Stimulated activated CD8-positive, alpha-beta memory T cell treated with anti-CD3 and anti-CD28 coated beads, Interleukin-2, amount 100 ng/mL, for 48 hours (primary cell): ENCODE results near the gene IFT57.

Experiments
- DNase-seq, 2 donors: peaks; one replicate each; pipeline ENCODE4 v3.0.0-alpha.2; 2020; ENCODE audit warnings: low read depth in 2 of 2

IFT57 gene

DNA sequence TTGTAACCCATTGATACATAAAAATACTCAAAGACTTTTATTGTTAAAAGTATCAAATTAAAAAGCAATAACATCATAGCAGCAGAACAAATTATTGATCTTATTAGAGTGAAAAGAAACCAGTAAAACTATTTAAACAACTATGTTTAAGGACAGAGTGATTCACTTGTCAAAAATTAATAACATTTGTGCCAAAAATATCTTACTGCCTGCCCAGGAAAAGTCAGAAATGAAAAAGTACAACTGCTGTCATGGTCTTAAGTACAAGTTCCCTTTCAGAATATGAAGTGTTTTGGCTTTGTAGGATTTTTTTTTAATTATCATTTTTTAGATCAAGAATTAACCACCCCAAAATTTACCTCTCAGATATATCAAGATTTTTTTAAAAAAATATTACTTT is 3.4 kb downstream of the IFT57 start:
- DNase-seq, result no peak

DNA sequence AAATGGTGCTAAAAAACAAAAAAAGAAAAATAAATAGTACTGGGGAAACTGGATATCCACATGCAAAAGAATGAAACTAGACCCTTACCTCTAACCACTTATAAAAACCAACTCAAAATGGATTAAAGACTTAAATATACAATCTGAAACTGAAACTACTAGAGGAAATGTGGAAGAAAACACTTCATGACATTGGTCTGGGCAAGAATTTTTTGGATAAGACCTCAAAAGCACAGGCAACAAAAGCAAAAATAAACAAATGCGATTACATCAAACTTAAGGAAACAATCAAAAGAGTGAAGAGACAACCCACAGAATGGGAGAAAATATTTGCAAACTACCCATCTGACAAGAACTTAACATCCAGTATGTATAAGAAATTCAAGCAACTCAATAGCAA is 6.4 kb downstream of the IFT57 start:
- DNase-seq, result no peak

DNA sequence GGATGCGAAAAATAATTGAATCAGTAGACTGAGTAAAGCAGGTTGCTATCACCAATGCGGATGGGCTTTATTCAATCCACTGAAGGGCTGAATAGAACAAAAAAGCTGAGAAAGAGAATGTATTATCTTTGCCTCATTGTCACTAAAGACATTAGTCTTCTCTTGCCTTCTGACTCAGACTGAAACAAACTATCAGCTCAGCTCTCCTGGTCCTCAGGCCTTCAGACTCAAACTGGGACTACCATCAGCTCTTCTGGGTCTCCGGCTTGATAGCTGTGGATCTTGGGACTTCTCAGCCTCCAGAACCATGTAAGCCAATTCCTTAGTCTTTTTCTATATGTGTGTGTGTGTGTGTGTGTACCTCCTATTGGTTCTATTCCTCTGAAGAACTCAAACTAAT is 12.6 kb downstream of the IFT57 start:
- no peak for DNase-seq

DNA sequence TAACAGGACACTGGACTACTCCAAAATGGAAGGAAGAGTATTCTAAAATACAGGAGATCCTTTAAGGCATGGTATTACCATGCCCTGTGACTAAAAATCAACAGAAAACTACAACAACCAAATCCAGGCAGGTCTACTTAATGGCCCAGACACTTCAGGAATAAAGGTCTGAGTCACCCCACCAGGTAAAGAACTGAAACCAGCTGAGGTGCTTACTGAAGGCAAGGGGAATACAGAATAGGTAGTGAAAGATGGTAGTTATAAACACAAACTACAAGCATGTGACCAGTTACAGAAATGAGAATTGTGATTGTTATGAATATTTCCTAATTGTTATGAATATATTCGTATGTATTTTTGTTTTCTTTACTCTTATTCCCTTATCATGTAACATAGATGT is 13.4 kb downstream of the IFT57 start:
- no peak for DNase-seq

DNA sequence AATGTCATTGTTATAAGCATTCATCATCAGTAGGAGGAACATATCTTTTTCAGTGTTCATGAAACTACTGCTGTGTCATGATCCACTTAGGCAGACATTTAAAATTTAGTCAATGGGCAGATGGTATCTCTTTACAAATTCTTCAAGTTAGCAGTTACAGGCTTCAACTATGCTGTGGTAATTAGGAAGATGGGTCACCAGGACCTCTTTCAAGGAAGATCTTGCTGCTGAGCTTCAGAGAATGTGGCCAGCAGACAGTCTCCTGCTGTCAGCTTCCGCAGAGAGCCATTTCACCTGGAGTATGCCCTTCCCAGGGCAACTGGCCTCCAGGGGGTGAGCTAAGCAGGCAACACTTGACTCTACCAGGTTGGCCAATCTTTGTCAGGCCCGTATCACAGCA is 19.4 kb downstream of the IFT57 start:
- no peak for DNase-seq

DNA sequence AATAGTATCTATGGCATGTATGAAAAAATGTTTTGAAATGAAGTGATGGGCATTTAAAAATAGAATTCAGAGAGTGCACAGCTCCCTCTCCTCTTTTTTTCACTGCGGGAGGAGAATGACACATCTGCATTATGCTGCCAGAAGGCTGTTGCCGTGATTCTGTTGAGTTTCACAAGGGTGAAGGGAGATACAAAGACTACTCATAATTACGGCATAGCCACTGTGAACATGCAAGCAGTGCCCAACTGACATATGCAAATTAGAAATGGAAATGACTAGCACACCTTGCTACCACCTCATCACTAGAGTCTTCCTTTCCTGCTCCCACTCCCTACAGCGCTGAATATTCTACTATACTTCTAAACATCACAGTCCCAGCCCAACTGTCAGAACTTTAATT is 20.1 kb downstream of the IFT57 start:
- no peak for DNase-seq

DNA sequence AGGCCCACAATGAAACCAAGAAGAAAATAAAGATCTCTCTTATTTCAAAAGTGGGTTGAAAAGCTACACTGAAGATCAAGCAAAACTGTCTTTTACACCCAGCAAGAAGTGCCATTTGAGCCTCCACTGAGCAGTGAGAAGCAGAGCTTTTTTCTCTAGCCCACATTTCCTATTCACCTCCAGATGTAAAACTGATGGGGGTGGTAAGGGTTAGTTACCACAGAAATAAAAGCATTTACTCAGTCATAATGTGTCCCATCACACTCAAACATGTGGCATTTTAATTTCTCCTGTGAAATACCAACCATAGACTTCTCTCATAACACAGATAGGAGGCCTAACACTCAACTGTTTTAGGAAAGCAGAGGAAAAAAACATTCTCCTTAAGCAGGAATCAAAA is 21.0 kb downstream of the IFT57 start:
- DNase-seq, result no peak

DNA sequence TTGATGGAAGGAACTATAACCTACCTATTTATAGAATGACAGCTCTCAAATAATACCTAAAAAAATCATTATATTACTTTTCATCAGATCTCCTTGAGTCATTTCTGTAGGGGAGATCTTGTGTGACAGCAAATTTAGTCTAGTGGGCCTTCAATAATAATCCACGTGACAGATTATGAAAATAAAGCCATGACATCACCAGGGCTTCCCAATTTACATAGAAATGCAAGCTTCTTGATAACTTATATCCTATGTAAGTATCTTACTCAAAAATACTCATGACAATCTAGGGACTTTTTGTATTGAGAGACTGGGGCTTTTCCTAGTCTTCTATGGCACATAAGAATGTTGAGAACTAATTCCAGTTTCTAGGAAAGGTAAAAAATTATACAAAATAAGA is 21.6 kb downstream of the IFT57 start:
- no peak for DNase-seq

DNA sequence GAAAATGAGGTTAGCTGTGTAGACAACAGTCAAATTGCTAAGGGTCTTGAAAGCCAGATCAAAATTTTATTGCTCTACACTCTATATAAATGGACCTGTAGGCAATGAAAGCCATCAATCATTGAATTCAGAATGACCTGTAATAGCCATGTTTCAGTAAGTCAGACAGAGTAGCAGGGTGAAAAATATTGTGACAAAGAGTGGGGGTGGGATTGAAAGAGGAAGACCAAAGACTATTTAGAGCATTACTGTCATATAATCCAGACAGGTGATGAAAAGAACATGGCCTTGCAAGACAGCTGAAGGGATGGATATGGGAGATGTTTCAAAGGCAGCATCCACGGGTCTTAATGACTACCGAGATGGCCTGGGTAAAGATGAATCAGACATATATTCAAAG is 22.2 kb downstream of the IFT57 start:
- DNase-seq, result no peak

DNA sequence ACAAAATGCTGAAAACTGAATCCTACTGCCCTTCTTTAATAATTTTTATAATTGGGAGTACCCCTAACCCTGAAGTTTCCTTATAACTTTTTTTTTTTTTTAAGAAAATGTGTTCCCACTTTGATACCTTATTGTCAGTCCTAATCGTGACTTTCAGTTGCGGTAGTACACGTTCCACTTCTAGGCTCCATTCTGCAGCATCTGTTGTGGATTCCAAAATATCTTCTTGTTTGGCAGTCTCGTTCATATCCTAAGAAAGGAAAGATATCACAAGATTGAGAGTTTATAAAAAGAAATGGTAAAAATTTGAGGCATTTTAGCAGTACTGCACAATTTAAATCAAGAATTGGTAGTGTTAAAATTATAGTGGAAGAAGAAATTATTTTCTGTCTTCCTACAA is 30.8 kb downstream of the IFT57 start:
- no peak for DNase-seq

DNA sequence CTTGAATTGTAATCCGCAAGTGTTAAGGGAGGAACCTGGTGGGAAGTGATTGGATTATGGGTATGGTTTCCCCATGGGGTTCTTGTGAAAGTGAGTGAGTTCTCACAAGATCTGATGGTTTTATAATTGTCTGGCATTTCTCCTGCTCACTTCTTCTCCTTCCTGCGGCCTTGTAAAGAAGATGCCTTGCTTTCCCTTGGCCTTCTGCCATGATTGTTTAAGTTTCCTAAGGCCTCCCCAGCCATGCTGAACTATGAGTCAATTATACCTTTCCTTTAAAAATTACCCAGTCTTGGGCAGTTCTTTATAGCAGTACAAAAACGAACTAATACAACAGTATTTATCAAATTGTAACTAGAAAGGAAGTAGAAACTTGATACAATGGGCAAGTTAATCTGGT is 31.9 kb downstream of the IFT57 start:
- DNase-seq, result no peak

DNA sequence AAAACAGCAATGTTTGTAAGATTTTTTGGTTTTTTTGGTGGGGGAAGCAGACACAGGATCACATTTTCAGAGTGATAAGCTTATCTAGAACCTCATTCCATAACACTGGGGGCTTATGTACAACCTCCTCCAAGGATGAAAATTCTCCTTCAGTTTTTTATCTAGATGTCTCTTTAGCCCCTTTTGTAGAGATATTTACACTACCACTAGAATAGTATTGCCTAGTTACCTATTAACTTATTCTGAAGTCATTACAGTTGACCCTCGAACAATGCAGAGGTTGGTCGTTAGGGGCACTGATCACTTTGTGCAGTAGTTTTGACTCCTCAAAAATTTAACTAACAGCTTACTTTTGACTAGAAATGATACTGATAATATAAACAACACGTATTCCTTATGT is 32.8 kb downstream of the IFT57 start:
- DNase-seq, result no peak

DNA sequence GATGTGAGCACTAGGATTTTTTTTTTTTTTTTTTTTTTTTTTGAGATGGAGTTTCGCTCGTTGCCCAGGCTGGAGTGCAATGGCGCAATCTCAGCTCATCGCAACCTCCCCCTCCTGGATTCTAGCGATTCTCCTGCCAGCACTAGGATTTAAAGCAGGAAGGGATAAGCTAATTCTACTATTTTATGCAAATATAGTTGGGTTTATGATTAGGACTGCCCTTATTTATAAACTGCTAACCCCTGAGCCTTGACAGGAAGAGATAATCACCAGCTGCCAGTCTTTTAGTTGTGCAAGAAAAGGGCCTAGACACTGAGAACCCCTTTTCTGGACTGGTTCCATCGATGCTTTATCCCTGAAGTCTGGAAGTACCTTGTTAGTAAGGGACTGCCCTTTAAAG is 36.7 kb downstream of the IFT57 start:
- DNase-seq, result no peak

DNA sequence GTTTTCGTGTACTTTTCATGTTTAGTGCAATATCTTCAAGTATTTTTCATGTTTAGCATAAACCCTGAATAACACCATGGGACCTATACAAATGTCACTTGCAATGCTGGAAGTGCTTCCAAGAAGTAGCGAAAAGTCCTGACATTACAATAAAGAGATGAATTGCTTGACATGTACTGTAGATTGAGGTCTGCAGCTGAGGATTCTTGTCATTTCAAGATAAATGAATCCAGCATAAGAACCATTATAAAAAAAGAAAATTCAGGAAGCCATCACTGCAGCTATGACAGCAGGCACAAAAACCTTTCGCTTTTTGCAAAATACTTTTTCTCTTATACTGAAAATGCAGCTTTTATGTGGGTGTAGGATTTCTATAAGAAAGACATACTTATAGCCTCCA is 37.4 kb downstream of the IFT57 start:
- no peak for DNase-seq

DNA sequence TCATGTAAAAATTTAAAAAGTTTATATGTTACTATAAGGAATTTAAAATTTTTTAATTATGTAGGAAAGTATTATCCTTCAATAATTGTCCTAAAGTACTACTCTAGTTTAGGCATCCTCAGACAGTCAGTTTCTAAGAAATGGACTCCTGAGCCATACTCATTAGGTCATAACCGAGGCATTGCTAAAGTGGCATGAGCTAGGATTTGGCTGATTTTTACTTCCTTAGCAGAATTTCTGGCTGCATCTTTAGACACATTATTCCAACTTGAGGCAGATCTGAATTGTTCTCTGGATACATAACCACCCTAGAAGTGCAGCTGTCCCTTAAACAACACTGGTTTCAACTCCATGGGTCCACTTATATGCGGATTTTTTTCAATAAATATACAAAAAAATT is 38.3 kb downstream of the IFT57 start:
- no peak for DNase-seq

DNA sequence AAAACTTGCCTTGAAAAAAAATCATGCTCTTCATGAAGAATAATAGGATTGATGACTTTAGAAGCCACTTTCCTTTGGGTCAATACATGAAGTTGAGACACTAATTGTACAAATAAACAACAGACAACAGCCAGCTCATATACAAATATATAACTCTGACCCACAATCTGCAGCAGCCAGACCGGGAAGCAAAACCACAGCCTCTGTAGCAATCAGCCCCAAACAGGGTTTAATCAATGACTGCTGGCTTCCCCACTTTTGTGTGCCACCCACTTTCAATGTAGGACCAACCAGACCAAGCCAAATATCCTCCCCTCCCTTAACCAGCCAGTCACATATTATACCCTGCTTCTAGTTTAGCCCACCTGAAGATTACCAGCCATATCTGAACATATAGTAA is 39.0 kb downstream of the IFT57 start:
- DNase-seq, result no peak

DNA sequence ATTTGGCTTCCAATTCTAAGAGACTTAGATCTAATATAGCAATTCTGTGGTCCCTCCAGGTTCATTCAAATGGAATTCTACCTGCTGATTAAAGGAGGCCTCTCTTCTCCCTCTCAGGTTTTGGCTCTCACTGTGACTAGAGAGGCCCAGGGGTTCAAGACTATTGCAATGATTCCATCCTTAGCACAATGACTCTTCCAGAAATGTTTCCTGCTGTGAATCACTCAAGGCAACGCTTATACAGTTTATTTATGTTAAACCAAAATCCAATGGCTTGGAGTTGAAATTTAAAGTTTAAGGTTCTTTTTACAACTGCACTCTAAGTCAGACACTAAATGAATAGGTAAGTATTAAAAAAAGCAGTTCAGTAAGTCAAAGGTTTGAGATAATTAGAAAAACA is 39.9 kb downstream of the IFT57 start:
- no peak for DNase-seq

DNA sequence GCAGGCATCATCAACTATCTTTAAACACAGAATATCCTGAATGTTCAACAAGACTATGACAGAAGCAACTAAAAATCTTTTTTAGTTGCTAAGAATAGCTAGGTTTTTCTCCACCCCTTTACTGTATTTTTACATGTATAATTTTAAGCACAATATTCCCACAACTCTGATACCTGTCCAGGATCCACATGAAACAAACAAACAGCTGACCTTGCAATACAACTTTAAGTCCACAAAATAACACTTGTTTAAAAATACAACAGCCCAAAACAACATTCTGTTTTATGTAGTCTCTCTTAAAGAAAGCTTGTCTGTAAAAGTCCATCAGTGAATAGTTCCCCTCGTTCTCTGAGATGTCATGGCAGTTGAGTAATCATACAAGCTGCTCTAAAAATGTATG is 41.1 kb downstream of the IFT57 start:
- no peak for DNase-seq

DNA sequence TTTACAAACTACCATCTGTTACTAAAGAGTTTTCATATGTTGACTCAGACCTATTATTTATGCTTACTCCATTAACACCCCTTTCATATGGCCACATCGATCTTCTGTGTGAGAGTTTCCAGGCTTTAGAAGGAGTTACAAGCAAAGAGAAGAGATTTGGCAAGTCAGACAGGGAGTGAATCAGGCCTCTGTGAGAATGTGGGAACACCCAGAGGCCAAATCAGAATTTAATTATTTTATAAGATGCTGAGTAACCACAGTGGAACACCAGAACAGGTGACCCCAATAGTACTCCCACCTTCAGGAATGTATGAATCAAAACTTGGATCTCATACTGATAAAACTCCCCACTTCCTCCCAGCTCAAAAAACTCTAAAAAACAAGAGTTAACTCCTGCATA is 42.0 kb downstream of the IFT57 start:
- no peak for DNase-seq

DNA sequence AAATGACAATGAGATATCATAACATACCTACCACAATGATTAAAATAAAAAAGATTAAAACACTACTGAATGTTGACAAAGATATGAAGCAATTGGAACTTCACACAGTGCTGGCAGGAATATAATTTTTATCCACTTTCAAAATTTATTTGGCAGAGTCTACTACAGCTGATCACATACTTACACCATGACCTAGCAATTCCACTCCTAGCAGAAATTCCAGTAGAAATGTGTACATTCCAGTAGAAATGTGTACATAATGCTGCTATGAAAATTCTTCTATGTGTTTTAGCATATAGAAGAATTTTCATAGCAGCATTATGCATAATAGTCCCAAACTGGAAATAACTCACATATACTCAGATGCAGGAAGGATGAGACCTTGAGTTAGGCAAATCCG is 43.5 kb downstream of the IFT57 start:
- DNase-seq, result no peak

DNA sequence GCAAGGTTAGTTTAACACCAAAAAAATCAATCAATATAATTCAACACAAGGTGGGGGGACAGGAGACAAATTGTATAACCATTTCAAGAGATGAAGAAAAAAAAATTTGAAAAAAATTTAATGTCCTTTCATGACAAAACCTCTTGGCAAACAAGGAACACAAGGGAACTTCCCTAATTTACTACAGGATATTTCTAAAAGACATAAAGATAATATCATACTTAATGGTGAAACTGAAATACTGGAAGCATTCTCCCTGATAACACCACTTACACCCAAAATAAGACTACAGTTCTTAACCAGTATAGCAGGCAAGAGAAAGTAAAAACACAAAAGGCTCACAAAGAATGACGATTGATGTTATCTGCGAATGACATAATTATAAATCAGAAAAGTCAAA is 44.7 kb downstream of the IFT57 start:
- DNase-seq, result no peak

DNA sequence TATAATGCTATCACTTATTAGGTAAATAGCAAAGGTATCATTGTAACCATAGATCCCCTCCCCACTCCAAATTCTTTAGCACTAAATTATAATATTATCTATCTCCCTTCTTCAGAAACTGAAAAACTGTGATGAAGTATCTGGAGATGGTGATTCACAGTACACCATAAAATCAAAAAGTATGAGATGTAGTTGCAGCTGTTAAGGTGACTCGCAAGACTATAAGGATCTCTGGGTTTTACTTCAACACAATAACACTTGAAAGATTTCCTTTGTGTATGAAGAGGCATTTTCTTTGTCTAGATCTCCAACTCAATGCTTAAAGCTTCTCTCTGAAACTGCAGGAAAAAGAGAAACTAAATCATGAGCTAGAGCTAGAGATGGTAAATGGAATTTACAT is 46.9 kb downstream of the IFT57 start:
- DNase-seq, result no peak

DNA sequence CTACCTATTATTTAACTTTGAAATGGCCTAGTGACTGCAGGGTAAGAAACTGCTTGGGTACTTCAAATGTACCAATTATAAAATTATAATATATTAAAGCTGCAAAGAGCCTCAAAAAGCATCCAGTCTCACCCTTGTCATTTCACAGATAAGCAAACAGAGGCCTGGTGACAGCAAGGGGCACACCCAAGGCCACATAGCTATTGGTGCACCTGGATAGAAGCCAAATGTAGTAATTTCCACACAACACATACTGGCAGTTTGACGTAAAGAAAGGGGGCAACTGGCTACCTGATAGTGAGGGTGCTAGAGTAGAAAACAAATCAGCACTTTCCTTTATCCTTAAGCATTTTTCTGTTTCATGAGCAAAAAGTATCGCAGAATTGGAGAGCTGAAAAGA is 51.1 kb downstream of the IFT57 start:
- no peak for DNase-seq

DNA sequence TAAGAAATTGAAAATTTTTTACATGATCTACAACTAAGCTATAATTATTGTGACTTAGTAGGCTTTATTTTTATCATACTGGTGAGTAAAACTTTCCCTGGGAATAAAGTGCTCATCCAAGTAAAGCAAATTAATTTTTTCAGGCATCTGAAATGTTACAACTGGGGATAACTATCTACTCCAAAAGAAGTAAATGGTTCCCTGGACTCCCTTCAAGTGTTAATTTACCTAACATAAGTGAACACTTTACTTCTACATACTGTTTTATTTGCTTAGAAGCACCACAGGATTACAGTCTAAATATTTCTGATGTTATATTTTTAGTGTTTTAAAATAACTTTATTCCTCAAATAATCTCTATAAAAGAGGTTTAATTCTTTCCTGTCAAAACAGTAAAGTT is 57.8 kb downstream of the IFT57 start:
- no peak for DNase-seq

DNA sequence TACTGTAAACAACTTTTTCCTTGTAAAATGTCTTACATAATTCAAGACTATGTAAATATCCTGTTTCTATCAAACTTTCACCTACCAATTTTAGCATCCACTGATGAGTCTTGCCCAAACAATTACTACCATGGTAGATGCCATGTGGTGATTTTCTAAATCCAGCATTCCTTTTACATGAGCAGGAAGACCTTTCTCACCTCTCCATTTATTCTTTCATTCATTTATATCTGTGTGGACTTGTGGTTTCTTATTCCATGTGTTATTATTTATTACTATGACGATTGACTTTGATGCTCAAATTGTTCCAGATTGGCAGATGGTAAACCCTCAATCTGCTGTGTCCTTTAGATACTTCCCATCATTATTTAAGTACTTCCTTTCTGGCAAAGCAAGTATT is 62.4 kb downstream of the IFT57 start:
- DNase-seq, result no peak
